Activated CD4-positive, alpha-beta T cell treated with anti-CD3 and anti-CD28 coated beads, Interleukin-2, amount 10 ng/mL, durations not matched to agents 24 days and 14 days (primary cell): Measurements from ENCODE around the gene ICE1. TPM values are rescaled to one million over a fixed set of nuclear protein-coding genes. Genes with fewer than 3 reads are reported as not detected.
"Not testable (repeated sequence)": the region's sequence is repeated elsewhere in the genome, so short reads cannot be mapped to it uniquely, and the experiment has no call there.

ENCODE experiments used
- DNase-seq: peaks from one replicate; pipeline ENCODE4 v3.0.0; 2022
- H3K27ac Mint-ChIP-seq: one replicate; pipeline ENCODE4 v1.8.0; 2022; ENCODE audit warnings: mild to moderate bottlenecking, mixed read lengths
- H3K27me3 Mint-ChIP-seq: one replicate; pipeline ENCODE4 v1.8.0; 2022; ENCODE audit warnings: mixed read lengths
- H3K36me3 Mint-ChIP-seq: one replicate; pipeline ENCODE4 v1.8.0; 2022; ENCODE audit warnings: low read depth, mild to moderate bottlenecking, mixed read lengths
- H3K4me1 Mint-ChIP-seq: one replicate; pipeline ENCODE4 v1.8.0; 2021; ENCODE audit warnings: mixed read lengths
- H3K4me3 Mint-ChIP-seq: one replicate; pipeline ENCODE4 v1.8.0; 2022; ENCODE audit warnings: mild to moderate bottlenecking, moderate library complexity, mixed read lengths
- H3K9me3 Mint-ChIP-seq: one replicate; pipeline ENCODE4 v1.8.0; 2021; ENCODE audit warnings: mixed read lengths
- intact Hi-C: fragments of 100-400 bp; cut with micrococcal nuclease; formaldehyde crosslinking; loops from one replicate; pipeline ENCODE4 v1.15.1; 2023
- total RNA-seq: library from RNA; stranded (reverse); gene quantifications from 2 replicates; pipeline ENCODE4 v1.2.3, GENCODE V29; 2022

ICE1 gene
- total RNA-seq, 1 donor from 2014 or later, result 36.9 TPM

GRCh38 chr5:5497152-5497788, 74.8 kb downstream of the ICE1 start:
- peaks cover 2% of the 10 kb centered on the region for H3K36me3 Mint-ChIP-seq
- peaks cover 22% of the 10 kb centered on the region for H3K27me3 Mint-ChIP-seq
- intact Hi-C loops, result loop anchor here (10.0 kb wide), 3 partner anchors 148 to 1248 kb away; partner anchors contain the start of gene TENT4A
- peak; percentile 79 for DNase-seq
- no peaks in the 10 kb centered on the region for H3K9me3 Mint-ChIP-seq
- H3K4me3 Mint-ChIP-seq, result no peak overlapping the region
- H3K4me1 Mint-ChIP-seq, result peaks cover 15% of the 10 kb centered on the region
- no peak overlapping the region for H3K27ac Mint-ChIP-seq

- no peak overlapping the region for H3K4me3 Mint-ChIP-seq
- H3K27ac Mint-ChIP-seq, result no peak overlapping the region
- no peaks in the 10 kb centered on the region for H3K36me3 Mint-ChIP-seq
- intact Hi-C loops, result loop anchor here (10.0 kb wide), 3 partner anchors 145 to 1245 kb away; partner anchors contain the start of gene TENT4A
- no peak for DNase-seq
- H3K4me1 Mint-ChIP-seq, result peaks cover 8% of the 10 kb centered on the region
- peaks cover 7% of the 10 kb centered on the region for H3K9me3 Mint-ChIP-seq
- H3K27me3 Mint-ChIP-seq, result peaks cover 22% of the 10 kb centered on the region
These were observed 77.0 kb downstream of the ICE1 start for GRCh38 chr5:5499442-5499841.

- Mint-ChIP-seq H3K4me1 (peaks cover 7% of the 10 kb centered on the region), H3K9me3 (peaks cover 13% of the 10 kb centered on the region), H3K36me3 (peaks cover 5% of the 10 kb centered on the region), H3K27ac (no peak overlapping the region), H3K4me3 (no peak overlapping the region), H3K27me3 (peaks cover 23% of the 10 kb centered on the region)
- intact Hi-C loops, result no loop called here
- no peak for DNase-seq
These were observed 81.8 kb downstream of the ICE1 start for GRCh38 chr5:5504325-5504724.

GRCh38 chr5:5505815-5506214, 83.3 kb downstream of the ICE1 start:
- Mint-ChIP-seq H3K36me3 (peaks cover 5% of the 10 kb centered on the region), H3K9me3 (peaks cover 13% of the 10 kb centered on the region), H3K4me1 (peaks cover 7% of the 10 kb centered on the region), H3K27ac (no peak overlapping the region), H3K4me3 (no peak overlapping the region), H3K27me3 (peaks cover 21% of the 10 kb centered on the region)
- intact Hi-C loops, result no loop called here
- DNase-seq, result no peak

- peaks cover 6% of the 10 kb centered on the region for H3K4me1 Mint-ChIP-seq
- intact Hi-C loops, result no loop called here
- H3K4me3 Mint-ChIP-seq, result no peak overlapping the region
- peaks cover 14% of the 10 kb centered on the region for H3K9me3 Mint-ChIP-seq
- H3K27ac Mint-ChIP-seq, result no peak overlapping the region
- H3K27me3 Mint-ChIP-seq, result peaks cover 18% of the 10 kb centered on the region
- H3K36me3 Mint-ChIP-seq, result peaks cover 5% of the 10 kb centered on the region
- no peak for DNase-seq
These were observed 85.9 kb downstream of the ICE1 start for GRCh38 chr5:5508391-5508790.

GRCh38 chr5:5511904-5512416, 89.5 kb downstream of the ICE1 start:
- no peaks in the 10 kb centered on the region for H3K4me1 Mint-ChIP-seq

GRCh38 chr5:5512543-5512942, 90.1 kb downstream of the ICE1 start:
- intact Hi-C loops, result no loop called here
- no peaks in the 10 kb centered on the region for H3K4me1 Mint-ChIP-seq
- DNase-seq, result no peak
- H3K4me3 Mint-ChIP-seq, result no peak overlapping the region
- H3K27me3 Mint-ChIP-seq, result peaks cover 1% of the 10 kb centered on the region
- H3K9me3 Mint-ChIP-seq, result peaks cover 4% of the 10 kb centered on the region
- no peaks in the 10 kb centered on the region for H3K36me3 Mint-ChIP-seq
- H3K27ac Mint-ChIP-seq, result no peak overlapping the region

More at GRCh38 chr5:5511904-5512416, 89.5 kb downstream of the ICE1 start:
- H3K27ac Mint-ChIP-seq, result no peak overlapping the region
- DNase-seq, result no peak
- H3K36me3 Mint-ChIP-seq, result no peaks in the 10 kb centered on the region
- no peak overlapping the region for H3K4me3 Mint-ChIP-seq
- peaks cover 5% of the 10 kb centered on the region for H3K27me3 Mint-ChIP-seq
- intact Hi-C loops, result no loop called here
- H3K9me3 Mint-ChIP-seq, result peaks cover 4% of the 10 kb centered on the region

- not testable (repeated sequence) for DNase-seq, H3K27me3 Mint-ChIP-seq, H3K4me3 Mint-ChIP-seq, H3K36me3 Mint-ChIP-seq, H3K27ac Mint-ChIP-seq
- intact Hi-C loops, result loop anchor here (5.0 kb wide), 2 partner anchors 98 to 1307 kb away; partner anchors contain the start of gene ICE1
- H3K4me1 Mint-ChIP-seq, result peaks cover 23% of the 10 kb centered on the region
- H3K9me3 Mint-ChIP-seq, result peaks cover 17% of the 10 kb centered on the region
These were observed 98.1 kb downstream of the ICE1 start for GRCh38 chr5:5520622-5521021.

- Mint-ChIP-seq H3K4me1 (peaks cover 23% of the 10 kb centered on the region), H3K36me3 (peaks cover 9% of the 10 kb centered on the region), H3K27ac (no peak overlapping the region), H3K4me3 (no peak overlapping the region), H3K9me3 (peaks cover 20% of the 10 kb centered on the region), H3K27me3 (no peaks in the 10 kb centered on the region)
- DNase-seq, result no peak
- intact Hi-C loops, result loop anchor here (5.0 kb wide), 2 partner anchors 99 to 1306 kb away; partner anchors contain the start of gene ICE1
These were observed 98.6 kb downstream of the ICE1 start for GRCh38 chr5:5521029-5521428.

- intact Hi-C loops, result loop anchor here (5.0 kb wide), 2 partner anchors 99 to 1306 kb away; partner anchors contain the start of gene ICE1
- no peak overlapping the region for H3K4me3 Mint-ChIP-seq
- peaks cover 23% of the 10 kb centered on the region for H3K4me1 Mint-ChIP-seq
- no peak for DNase-seq
- no peaks in the 10 kb centered on the region for H3K27me3 Mint-ChIP-seq
- H3K27ac Mint-ChIP-seq, result peak overlapping the region; percentile 2
- H3K9me3 Mint-ChIP-seq, result peaks cover 23% of the 10 kb centered on the region
- H3K36me3 Mint-ChIP-seq, result peaks cover 9% of the 10 kb centered on the region
These were observed 99.0 kb downstream of the ICE1 start for GRCh38 chr5:5521478-5521877.

- DNase-seq, result no peak
- no peak overlapping the region for H3K4me3 Mint-ChIP-seq
- peaks cover 9% of the 10 kb centered on the region for H3K36me3 Mint-ChIP-seq
- peaks cover 23% of the 10 kb centered on the region for H3K4me1 Mint-ChIP-seq
- H3K27me3 Mint-ChIP-seq, result no peaks in the 10 kb centered on the region
- H3K9me3 Mint-ChIP-seq, result peaks cover 23% of the 10 kb centered on the region
- intact Hi-C loops, result loop anchor here (5.0 kb wide), 2 partner anchors 100 to 1305 kb away; partner anchors contain the start of gene ICE1
- H3K27ac Mint-ChIP-seq, result peak overlapping the region; percentile 2
These were observed 99.9 kb downstream of the ICE1 start for GRCh38 chr5:5522336-5522735.

- intact Hi-C loops, result loop anchor here (5.0 kb wide), 2 partner anchors 101 to 1304 kb away; partner anchors contain the start of gene ICE1
- H3K4me1 Mint-ChIP-seq, result peaks cover 23% of the 10 kb centered on the region
These were observed 100.6 kb downstream of the ICE1 start for GRCh38 chr5:5523066-5523505.

GRCh38 chr5:5524327-5524726, 101.8 kb downstream of the ICE1 start:
- Mint-ChIP-seq H3K4me1 (peaks cover 23% of the 10 kb centered on the region), H3K36me3 (peaks cover 10% of the 10 kb centered on the region), H3K9me3 (peaks cover 26% of the 10 kb centered on the region), H3K27ac (peak overlapping the region; percentile 55), H3K27me3 (no peaks in the 10 kb centered on the region), H3K4me3 (peak overlapping the region; percentile 34)
- intact Hi-C loops, result loop anchor here (5.0 kb wide), 2 partner anchors 102 to 1303 kb away; partner anchors contain the start of gene ICE1
- DNase-seq, result no peak

More at GRCh38 chr5:5523066-5523505, 100.6 kb downstream of the ICE1 start:
- H3K27me3 Mint-ChIP-seq, result no peaks in the 10 kb centered on the region
- peak overlapping the region; percentile 55 for H3K27ac Mint-ChIP-seq
- peak overlapping the region; percentile 37 for H3K4me3 Mint-ChIP-seq
- H3K9me3 Mint-ChIP-seq, result peaks cover 23% of the 10 kb centered on the region
- DNase-seq, result peak; percentile 87
- H3K36me3 Mint-ChIP-seq, result peaks cover 9% of the 10 kb centered on the region

- H3K27me3 Mint-ChIP-seq, result peaks cover 5% of the 10 kb centered on the region
- intact Hi-C loops, result no loop called here
- no peak overlapping the region for H3K4me3 Mint-ChIP-seq
- peaks cover 10% of the 10 kb centered on the region for H3K9me3 Mint-ChIP-seq
- H3K36me3 Mint-ChIP-seq, result peaks cover 2% of the 10 kb centered on the region
- H3K4me1 Mint-ChIP-seq, result no peaks in the 10 kb centered on the region
- DNase-seq, result no peak
- H3K27ac Mint-ChIP-seq, result no peak overlapping the region
These were observed 108.9 kb downstream of the ICE1 start for GRCh38 chr5:5531371-5531770.
